Esophagus muscularis mucosa (tissue), 4 donors: ENCODE results near the gene PACSIN1. TPM values are rescaled to one million over a fixed set of nuclear protein-coding genes. Genes with fewer than 3 reads are reported as not detected.

Source experiments
- DNase-seq: peaks from one replicate; pipeline ENCODE4 v3.0.0-alpha.2; 2017; ENCODE audit errors: extremely low spot score
- H3K27ac ChIP-seq, 4 donors: fragments of 200-600 bp; sonication (generic); replicated peaks in 1 of 4; 1 replicate in 3 of 4; 2 replicates in 1 of 4; pipeline ENCODE4 v1.5.1; 2016 to 2019; ENCODE audit warnings: mild to moderate bottlenecking in 1 of 4
- H3K27me3 ChIP-seq, 4 donors: fragments of 200-600 bp; sonication (generic); one replicate each; pipeline versions ENCODE4 v1.5.1 to v1.6.0; 2016 to 2019
- H3K36me3 ChIP-seq, 4 donors: fragments of 200-600 bp; sonication (generic); one replicate each; pipeline ENCODE4 v1.5.1; 2016 to 2019
- H3K4me1 ChIP-seq, 4 donors: fragments of 200-600 bp; sonication (generic); one replicate each; pipeline ENCODE4 v1.5.1; 2016 to 2019
- H3K4me3 ChIP-seq, 4 donors: fragments of 200-600 bp; sonication (generic); 1 replicate in 2 of 4; 2 replicates in 2 of 4; pipeline ENCODE4 v1.5.1; 2016 to 2019; ENCODE audit warnings: mild to moderate bottlenecking in 4 of 4, moderate library complexity in 1 of 4
- H3K9me3 ChIP-seq, 4 donors: fragments of 200-600 bp; sonication (generic); 1 replicate in 3 of 4; 2 replicates in 1 of 4; pipeline ENCODE4 v1.5.1; 2016 to 2019
- CTCF ChIP-seq, 3 experiments: fragments of 200-600 bp in 2 of 3; fragments of 450-650 bp in 1 of 3; sonication (generic) in 2 of 3; IDR thresholded peaks; one replicate each; pipeline ENCODE4 v1.5.1; 2017 to 2019; ENCODE audit warnings: antibody characterized with exemption in 3 of 3, mild to moderate bottlenecking in 2 of 3, moderate library complexity in 1 of 3
- EP300 ChIP-seq: sonication (generic); formaldehyde crosslinking; IDR thresholded peaks from one replicate; pipeline ENCODE4 v1.6.1; 2017; ENCODE audit warnings: antibody characterized with exemption
- POLR2A ChIP-seq: fragments of 450-650 bp; IDR thresholded peaks from one replicate; pipeline ENCODE4 v1.6.1; 2017; ENCODE audit warnings: antibody characterized with exemption, moderate library complexity, mild to moderate bottlenecking, low read depth
- POLR2AphosphoS5 ChIP-seq, 2 donors: sonication (generic); formaldehyde crosslinking; IDR thresholded peaks; one replicate each; pipeline ENCODE4 v1.6.1; 2017; ENCODE audit warnings: antibody characterized with exemption in 2 of 2
- WGBS: methylation state at CpG from one replicate; pipeline ENCODE4 v1.1.5; 2018; 5-methylcytosine and 5-hydroxymethylcytosine counted together
- intact Hi-C: fragments of 100-400 bp; cut with DNase I; formaldehyde crosslinking; loops from one replicate; pipeline ENCODE4 v1.15.1; 2023
- total RNA-seq, 4 donors: library from RNA; depleted of rRNA; stranded (reverse); fragments of >200 nt; gene quantifications; one replicate each; pipeline versions ENCODE4 v1.1.0 to v1.2.1, GENCODE V29; 2016

Gene PACSIN1
- total RNA-seq, 4 donors from 2014 or later, result 0.42 to 2.3 (median 1.7) TPM

GRCh38 chr6:34527751-34528670 is 62.1 kb downstream of the PACSIN1 start:
- no peak for DNase-seq
- Histone ChIP-seq H3K4me1 (peaks cover 5 to 18% (median 14%) of the 10 kb centered on the region in 4 donors), H3K27ac (no peak overlapping the region), H3K9me3 (no peaks in the 10 kb centered on the region), H3K27me3 (no peaks in the 10 kb centered on the region), H3K36me3 (no peaks in the 10 kb centered on the region), H3K4me3 (no peak overlapping the region)
- WGBS, result 87% methylated on average over 10 of the region's 12 CpGs
- intact Hi-C loops, result loop anchor here (2.0 kb wide), 1 partner anchor 81 kb away; no protein-coding TSS in a partner anchor
- TF ChIP-seq POLR2A, result no peak
- no peak for TF ChIP-seq EP300
- TF ChIP-seq CTCF (IDR thresholded peaks at IDR 0.05), result no peak
- no peak for TF ChIP-seq POLR2AphosphoS5 (IDR thresholded peaks at IDR 0.05)

GRCh38 chr6:34528996-34529664 is 63.3 kb downstream of the PACSIN1 start:
- no peaks in the 10 kb centered on the region for H3K9me3 ChIP-seq
- H3K36me3 ChIP-seq, result no peaks in the 10 kb centered on the region
- no peaks in the 10 kb centered on the region for H3K27me3 ChIP-seq
- TF ChIP-seq POLR2A, result no peak
- TF ChIP-seq POLR2AphosphoS5 (IDR thresholded peaks at IDR 0.05), result no peak
- TF ChIP-seq CTCF (IDR thresholded peaks at IDR 0.05), result no peak
- no peak for TF ChIP-seq EP300
- peaks cover 5 to 18% (median 14%) of the 10 kb centered on the region in 4 donors for H3K4me1 ChIP-seq
- no peak for DNase-seq
- intact Hi-C loops, result loop anchor here (2.0 kb wide), 1 partner anchor 80 kb away; no protein-coding TSS in a partner anchor
- H3K27ac ChIP-seq, result no peak overlapping the region
- WGBS, result 94% methylated on average over 7 of the region's 8 CpGs
- no peak overlapping the region for H3K4me3 ChIP-seq

- H3K27ac ChIP-seq, result no peak overlapping the region
- H3K4me3 ChIP-seq, result no peak overlapping the region
- no peaks in the 10 kb centered on the region for H3K27me3 ChIP-seq
- TF ChIP-seq EP300 (no peak), POLR2A (no peak), CTCF (IDR thresholded peaks at IDR 0.05) (no peak)
- H3K36me3 ChIP-seq, result no peaks in the 10 kb centered on the region
- intact Hi-C loops, result loop anchor here (2.0 kb wide), 1 partner anchor 79 kb away; no protein-coding TSS in a partner anchor
- DNase-seq, result no peak
- H3K4me1 ChIP-seq, result peaks cover 5 to 18% (median 14%) of the 10 kb centered on the region in 4 donors
- 71% methylated on average over 10 of the region's 10 CpGs for WGBS
- H3K9me3 ChIP-seq, result no peaks in the 10 kb centered on the region
Measured at GRCh38 chr6:34529665-34530327, 63.9 kb downstream of the PACSIN1 start.

GRCh38 chr6:34530753-34531365 is 65.0 kb downstream of the PACSIN1 start:
- no peak for DNase-seq
- Histone ChIP-seq H3K4me3 (no peak overlapping the region), H3K27ac (no peak overlapping the region), H3K36me3 (no peaks in the 10 kb centered on the region), H3K9me3 (no peaks in the 10 kb centered on the region), H3K4me1 (peaks cover 5 to 17% (median 14%) of the 10 kb centered on the region in 4 donors), H3K27me3 (no peaks in the 10 kb centered on the region)
- 86% methylated on average over 10 of the region's 18 CpGs for WGBS
- TF ChIP-seq POLR2AphosphoS5 (IDR thresholded peaks at IDR 0.05) (no peak), POLR2A (no peak), CTCF (IDR thresholded peaks at IDR 0.05) (no peak), EP300 (no peak)
- intact Hi-C loops, result no loop called here
